Activated CD4-positive, alpha-beta T cell treated with anti-CD3 and anti-CD28 coated beads for 36 hours (primary cell): Measurements from ENCODE around the gene CPHXL. TPM values are rescaled to one million over a fixed set of nuclear protein-coding genes. Genes with fewer than 3 reads are reported as not detected.

ENCODE experiments used
- ATAC-seq: fragments of 200-7000 bp; cut with Tn5 transposase; one replicate; pipeline ENCODE4 v1.10.0; 2021; ENCODE audit warnings: mild to moderate bottlenecking, moderate library complexity
- CTCF ChIA-PET: fragments of 350-600 bp; sonication (Branson Sonifier 250); formaldehyde crosslinking; loops from one replicate; lab custom pipeline; 2021; ENCODE audit warnings: antibody characterized with exemption; lab: Charles Lee
- POLR2A ChIA-PET: fragments of 350-600 bp; sonication (Branson Sonifier 250); formaldehyde crosslinking; loops from one replicate; lab custom pipeline; 2021; ENCODE audit warnings: antibody characterized with exemption, inconsistent platforms; lab: Charles Lee
- DNase-seq: peaks from one replicate; pipeline ENCODE4 v3.0.0-alpha.2; 2020
- H3K27ac Mint-ChIP-seq: one replicate; pipeline ENCODE4 v1.8.0; 2021; ENCODE audit warnings: mixed read lengths
- H3K27me3 Mint-ChIP-seq: one replicate; pipeline ENCODE4 v1.8.0; 2021; ENCODE audit warnings: mixed read lengths
- H3K36me3 Mint-ChIP-seq: one replicate; pipeline ENCODE4 v1.8.0; 2021; ENCODE audit warnings: low read depth, mixed read lengths
- H3K4me1 Mint-ChIP-seq: one replicate; pipeline ENCODE4 v1.8.0; 2021; ENCODE audit warnings: mixed read lengths
- H3K4me3 Mint-ChIP-seq: one replicate; pipeline ENCODE4 v1.8.0; 2021; ENCODE audit warnings: mild to moderate bottlenecking, moderate library complexity, mixed read lengths
- H3K9me3 Mint-ChIP-seq: one replicate; pipeline ENCODE4 v1.8.0; 2021; ENCODE audit warnings: low read depth, mixed read lengths
- intact Hi-C, 2 experiments: fragments of 100-400 bp; cut with DNase I in 1 of 2; cut with micrococcal nuclease in 1 of 2; formaldehyde crosslinking; loops; one replicate each; pipeline versions ENCODE4 v1.14.2 to v1.15.1; 2022 to 2024; cut with DNase I, micrococcal nuclease
- total RNA-seq, 2 experiments: library from RNA; stranded (reverse); gene quantifications; one replicate each; pipeline ENCODE4 v1.2.3, GENCODE V29; 2021

Gene CPHXL
- total RNA-seq, 2 experiments from 2014 or later = not detected

DNA sequence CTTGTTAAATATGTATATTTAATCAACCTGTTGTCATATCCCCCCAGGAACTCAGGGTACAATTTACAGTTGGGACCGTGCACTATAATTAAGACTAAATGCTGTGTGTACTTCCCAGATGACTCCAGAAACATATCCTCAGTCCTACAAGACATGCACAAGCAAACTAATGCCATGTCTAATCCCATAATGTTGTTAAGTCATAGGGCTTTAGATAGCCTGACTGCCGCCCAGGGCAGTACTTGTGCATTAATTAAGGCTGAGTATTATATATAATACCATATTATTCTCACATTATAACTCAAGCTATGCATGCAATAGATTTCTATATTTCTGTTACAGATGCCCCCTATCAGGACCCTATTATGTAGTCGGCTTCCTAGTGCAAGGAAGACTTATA, 20.1 kb upstream of the CPHXL start:
- ChIA-PET POLR2A (no interaction called here), CTCF (interaction anchor here (0.7 to 1.0 kb wide), 2 partner anchors 18 to 172 kb away, joined by 3 to 5 read pairs; no protein-coding TSS in a partner anchor)
- Mint-ChIP-seq H3K9me3 (peaks cover 10% of the 10 kb centered on the region), H3K27ac (no peak overlapping the region), H3K4me3 (no peak overlapping the region), H3K27me3 (peaks cover 20% of the 10 kb centered on the region), H3K36me3 (peaks cover 3% of the 10 kb centered on the region), H3K4me1 (no peaks in the 10 kb centered on the region)
- DNase-seq (no peak), ATAC-seq (no peak)
- intact Hi-C loops = no loop called here

DNA sequence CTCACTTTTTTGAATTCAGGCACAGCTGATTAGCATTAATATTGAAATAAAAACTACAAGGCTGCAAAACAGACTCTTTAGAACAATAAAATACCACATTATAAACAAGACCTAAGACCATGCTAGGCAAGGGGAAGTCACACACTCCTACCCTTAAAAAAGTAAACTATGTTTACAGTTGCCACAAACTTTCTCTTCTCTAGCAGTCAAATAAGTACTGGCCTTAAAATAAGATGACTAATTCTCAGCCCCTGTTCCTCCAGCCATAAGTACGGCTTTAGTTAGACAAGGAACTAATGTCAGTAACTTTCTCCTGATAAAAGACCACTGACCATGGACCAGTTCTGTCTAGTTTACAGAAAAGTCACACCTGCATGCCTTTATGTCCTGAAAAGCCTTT, 19.5 kb upstream of the CPHXL start:
- Mint-ChIP-seq H3K27ac (no peak overlapping the region), H3K4me3 (no peak overlapping the region), H3K36me3 (peaks cover 3% of the 10 kb centered on the region), H3K9me3 (peaks cover 11% of the 10 kb centered on the region), H3K27me3 (peaks cover 20% of the 10 kb centered on the region), H3K4me1 (no peaks in the 10 kb centered on the region)
- DNase-seq (no peak), ATAC-seq (no peak)
- intact Hi-C loops = no loop called here
- CTCF ChIA-PET = no interaction called here
- POLR2A ChIA-PET = no interaction called here

DNA sequence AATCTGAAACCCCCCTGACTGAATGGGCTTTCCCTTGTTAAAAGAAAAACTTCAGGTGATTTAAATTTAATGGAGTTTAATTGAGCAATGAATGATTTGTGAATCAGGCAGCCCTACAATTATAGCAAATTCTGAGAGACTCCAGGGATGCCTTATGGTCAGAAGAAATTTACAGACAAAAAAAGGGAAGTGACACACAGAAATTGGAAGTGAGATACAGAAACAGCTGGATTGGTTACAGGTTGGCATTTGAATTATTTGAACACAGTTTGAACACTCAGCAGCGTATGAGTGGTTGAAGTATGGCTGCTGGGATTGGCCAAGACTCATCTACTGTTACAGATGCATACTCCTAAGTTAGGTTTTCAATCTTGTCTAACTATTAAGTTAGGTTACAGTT, 19.0 kb upstream of the CPHXL start:
- intact Hi-C loops = no loop called here
- Mint-ChIP-seq H3K4me3 (no peak overlapping the region), H3K27me3 (peaks cover 20% of the 10 kb centered on the region), H3K4me1 (no peaks in the 10 kb centered on the region), H3K9me3 (peaks cover 11% of the 10 kb centered on the region), H3K27ac (no peak overlapping the region), H3K36me3 (peaks cover 3% of the 10 kb centered on the region)
- no peak for ATAC-seq
- POLR2A ChIA-PET = no interaction called here
- CTCF ChIA-PET = interaction anchor here (0.7 kb wide), 1 partner anchor 14 kb away, joined by 3 read pairs; no protein-coding TSS in a partner anchor
- DNase-seq = no peak

DNA sequence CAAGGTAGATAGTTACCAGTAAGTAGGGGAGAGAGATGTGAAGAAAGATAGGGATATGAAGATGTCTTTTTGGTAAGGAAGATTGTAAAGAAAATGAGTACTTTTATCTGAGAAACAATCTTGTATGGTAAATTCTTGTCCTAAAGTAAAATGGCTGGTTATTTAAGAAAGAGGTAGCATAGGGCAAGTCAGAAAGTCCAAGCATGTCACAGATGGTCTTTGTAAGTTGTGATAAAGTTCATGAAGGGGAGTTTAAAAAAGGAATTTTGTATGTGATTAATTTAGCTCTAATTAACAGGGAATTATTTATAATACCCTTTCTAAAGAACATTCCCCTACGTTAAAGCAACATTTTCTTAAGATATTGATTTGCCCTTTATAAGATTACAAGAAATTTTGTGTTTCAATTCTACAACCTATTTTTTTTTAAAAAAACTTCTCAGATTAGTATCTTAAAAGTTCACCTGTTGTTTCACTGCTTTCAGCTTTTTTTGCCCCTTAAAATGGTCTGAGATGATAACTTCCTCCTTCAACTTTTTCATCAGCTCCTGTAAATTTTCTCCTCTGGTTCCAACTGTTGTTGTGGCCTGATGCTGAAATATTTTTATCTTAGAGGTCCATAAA, 16.2 kb upstream of the CPHXL start:
- Mint-ChIP-seq H3K27me3 (peaks cover 12% of the 10 kb centered on the region), H3K9me3 (peaks cover 11% of the 10 kb centered on the region), H3K4me3 (no peak overlapping the region), H3K27ac (no peak overlapping the region), H3K36me3 (peaks cover 3% of the 10 kb centered on the region), H3K4me1 (no peaks in the 10 kb centered on the region)
- no peak for DNase-seq
- POLR2A ChIA-PET = no interaction called here
- intact Hi-C loops = no loop called here
- no peak for ATAC-seq
- CTCF ChIA-PET = interaction anchor here (0.5 kb wide), 1 partner anchor 793 kb away, joined by 3 read pairs; no protein-coding TSS in a partner anchor

DNA sequence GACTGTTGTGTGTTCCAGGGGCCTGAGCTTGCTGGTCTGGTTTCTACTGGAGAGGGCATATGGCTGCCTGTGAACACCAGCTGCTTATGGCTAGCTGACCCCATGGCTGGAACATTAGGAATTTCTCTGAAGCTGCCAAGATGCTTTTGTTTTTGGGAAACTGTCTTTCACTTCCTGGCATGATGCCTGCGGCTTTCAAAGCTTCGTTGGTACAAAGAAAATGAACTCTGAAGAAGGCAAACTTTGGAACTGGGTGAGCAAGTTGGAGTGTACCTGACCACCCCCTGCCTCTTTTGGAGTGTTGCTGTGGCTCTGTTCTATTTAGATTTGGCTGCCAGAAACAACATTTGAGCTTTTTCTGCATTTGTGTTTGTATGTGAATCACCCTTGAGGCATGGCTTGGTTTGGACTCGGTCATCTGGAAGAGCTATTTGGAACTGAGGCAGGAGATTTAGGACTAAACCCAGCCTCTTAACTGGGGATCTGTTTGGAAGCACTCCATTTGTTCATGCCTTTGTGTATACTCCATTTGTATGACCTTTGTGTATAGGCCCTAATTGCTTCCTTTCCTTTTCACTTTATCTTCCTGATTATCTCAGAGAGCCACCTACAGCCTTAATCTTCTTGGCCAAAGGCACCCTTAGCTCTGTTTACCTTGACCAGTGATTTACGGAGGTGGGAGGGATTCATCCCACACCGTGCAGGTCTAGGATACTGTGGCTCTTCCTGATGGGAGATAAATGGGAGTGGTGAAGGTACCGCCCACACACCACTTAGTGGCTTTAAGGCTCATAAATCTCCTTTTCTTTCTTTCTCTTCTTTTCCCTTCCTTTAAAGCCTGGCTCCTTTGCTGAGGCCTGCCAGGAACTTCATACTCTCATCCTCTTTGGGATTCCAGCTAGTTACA, 7.3 kb upstream of the CPHXL start:
- intact Hi-C loops = no loop called here
- ATAC-seq (no peak), DNase-seq (no peak)
- ChIA-PET POLR2A (no interaction called here), CTCF (no interaction called here)
- H3K27ac Mint-ChIP-seq = no peak overlapping the region
- H3K9me3 Mint-ChIP-seq = no peaks in the 10 kb centered on the region
- no peak overlapping the region for H3K4me3 Mint-ChIP-seq
- no peaks in the 10 kb centered on the region for H3K36me3 Mint-ChIP-seq
- H3K27me3 Mint-ChIP-seq = no peaks in the 10 kb centered on the region
- no peaks in the 10 kb centered on the region for H3K4me1 Mint-ChIP-seq

DNA sequence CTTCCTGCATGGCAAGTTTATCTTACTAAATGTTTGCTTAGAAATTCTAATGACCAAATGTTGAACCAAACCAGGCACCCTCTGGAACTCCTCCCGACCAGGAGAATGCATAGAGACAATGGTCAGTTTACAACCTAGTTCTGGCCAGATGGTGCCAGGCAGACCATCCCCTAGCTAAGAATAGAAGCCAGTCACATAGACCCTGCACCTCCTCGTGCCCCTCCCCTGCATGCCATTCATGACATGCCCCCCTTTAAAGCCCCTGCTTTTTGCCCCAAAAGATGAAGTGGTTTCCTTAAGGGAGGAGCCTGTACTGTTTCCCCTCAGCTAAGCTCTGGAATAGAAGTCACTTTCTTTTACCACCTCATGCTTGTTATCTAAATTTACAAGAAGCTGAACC, 6.6 kb upstream of the CPHXL start:
- no peaks in the 10 kb centered on the region for H3K9me3 Mint-ChIP-seq
- POLR2A ChIA-PET = no interaction called here
- no peak overlapping the region for H3K4me3 Mint-ChIP-seq
- H3K4me1 Mint-ChIP-seq = no peaks in the 10 kb centered on the region
- intact Hi-C loops = no loop called here
- no peak for ATAC-seq
- no peaks in the 10 kb centered on the region for H3K36me3 Mint-ChIP-seq
- no peak overlapping the region for H3K27ac Mint-ChIP-seq
- H3K27me3 Mint-ChIP-seq = no peaks in the 10 kb centered on the region
- CTCF ChIA-PET = no interaction called here
- DNase-seq = no peak

DNA sequence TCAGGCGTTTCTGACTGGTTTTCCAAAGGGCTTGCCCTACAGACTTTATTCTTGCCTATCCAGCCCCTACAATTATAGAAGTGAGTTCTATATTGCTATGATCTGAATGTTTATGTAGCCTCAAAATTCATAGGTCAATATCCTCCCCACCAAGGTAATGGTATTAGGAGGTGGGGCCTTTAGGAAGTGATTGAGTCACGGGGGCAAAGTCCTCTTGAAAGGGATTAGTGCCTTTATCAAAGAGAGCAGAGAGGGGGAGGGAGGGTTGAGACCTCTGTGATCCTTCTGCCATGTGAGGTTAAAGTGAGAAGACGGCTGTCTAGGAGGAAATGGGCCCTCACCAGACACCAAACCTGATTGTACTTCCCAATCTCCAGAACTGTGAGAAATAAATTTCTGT, 931 bp upstream of the CPHXL start:
- no peak overlapping the region for H3K27ac Mint-ChIP-seq
- H3K27me3 Mint-ChIP-seq = no peaks in the 10 kb centered on the region
- no peak overlapping the region for H3K4me3 Mint-ChIP-seq
- H3K4me1 Mint-ChIP-seq = no peaks in the 10 kb centered on the region
- CTCF ChIA-PET = no interaction called here
- intact Hi-C loops = no loop called here
- H3K36me3 Mint-ChIP-seq = no peaks in the 10 kb centered on the region
- peaks cover 2% of the 10 kb centered on the region for H3K9me3 Mint-ChIP-seq
- ATAC-seq = no peak
- POLR2A ChIA-PET = no interaction called here
- DNase-seq = no peak

DNA sequence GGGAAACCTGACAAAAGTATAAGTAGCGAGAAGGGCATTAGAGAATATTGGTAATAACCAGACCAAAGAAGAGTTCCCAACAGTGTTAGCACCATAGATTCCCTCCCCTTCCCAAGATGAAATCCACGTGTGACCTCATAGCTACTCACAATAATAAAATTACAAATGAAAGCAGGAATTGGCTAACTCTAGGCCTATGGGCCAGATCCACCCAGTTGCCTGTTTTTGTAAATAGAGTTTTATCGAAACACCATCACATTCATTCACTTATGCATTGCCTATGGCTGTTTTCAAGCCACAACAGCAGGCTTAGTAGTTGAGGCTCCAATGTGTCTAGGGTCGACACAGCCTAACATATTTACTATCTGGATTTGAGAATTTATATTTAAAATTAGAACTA, 7.8 kb downstream of the CPHXL start:
- no peak overlapping the region for H3K27ac Mint-ChIP-seq
- ChIA-PET CTCF (no interaction called here), POLR2A (no interaction called here)
- ATAC-seq (no peak), DNase-seq (no peak)
- H3K4me3 Mint-ChIP-seq = no peak overlapping the region
- no peaks in the 10 kb centered on the region for H3K4me1 Mint-ChIP-seq
- intact Hi-C loops = no loop called here
- H3K27me3 Mint-ChIP-seq = peaks cover 4% of the 10 kb centered on the region
- H3K36me3 Mint-ChIP-seq = no peaks in the 10 kb centered on the region
- H3K9me3 Mint-ChIP-seq = peaks cover 7% of the 10 kb centered on the region

DNA sequence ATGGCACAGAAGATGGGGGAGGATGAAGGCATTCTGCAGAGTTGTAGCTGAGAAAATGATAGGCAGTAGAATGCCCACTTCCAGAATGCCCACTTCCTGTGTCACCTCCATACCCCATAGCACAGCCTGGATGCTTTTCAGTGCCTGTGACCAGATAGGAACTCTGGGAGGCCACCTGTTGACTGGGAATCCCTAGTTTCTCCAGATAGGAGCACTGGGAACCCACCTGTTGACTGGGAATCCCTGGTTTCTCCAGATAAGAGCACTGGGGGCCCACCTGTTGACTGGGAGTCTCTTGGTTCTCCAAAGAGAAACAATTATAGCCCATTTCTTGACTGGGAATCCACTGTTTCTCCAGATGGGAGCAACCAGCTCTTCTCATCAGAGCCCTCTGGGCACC, 11.6 kb downstream of the CPHXL start:
- ATAC-seq = no peak
- DNase-seq = no peak
- Mint-ChIP-seq H3K9me3 (peaks cover 15% of the 10 kb centered on the region), H3K4me1 (no peaks in the 10 kb centered on the region), H3K27ac (no peak overlapping the region), H3K4me3 (no peak overlapping the region), H3K27me3 (peaks cover 4% of the 10 kb centered on the region), H3K36me3 (peaks cover 2% of the 10 kb centered on the region)
- POLR2A ChIA-PET = no interaction called here
- intact Hi-C loops = no loop called here
- CTCF ChIA-PET = no interaction called here

DNA sequence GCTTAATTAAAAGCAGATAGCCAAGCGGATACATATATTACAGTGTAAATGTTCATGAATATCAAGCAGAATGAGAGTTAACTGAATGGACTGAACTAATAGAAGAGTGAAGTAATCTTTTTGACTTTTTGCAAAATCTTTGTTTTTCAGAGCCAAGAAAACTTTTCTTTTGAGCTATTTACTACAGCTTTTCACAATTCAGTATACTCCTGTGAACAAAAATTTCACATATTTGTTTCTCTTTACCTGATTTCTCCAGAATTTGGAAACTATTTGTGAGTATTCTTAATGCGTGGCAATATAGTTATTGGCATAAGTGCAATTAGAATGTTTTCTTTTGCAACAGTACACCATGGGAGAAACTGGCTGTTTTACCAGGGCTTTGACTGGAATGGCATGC, 15.9 kb downstream of the CPHXL start:
- H3K27ac Mint-ChIP-seq = no peak overlapping the region
- no peak for ATAC-seq
- intact Hi-C loops = no loop called here
- H3K36me3 Mint-ChIP-seq = peaks cover 2% of the 10 kb centered on the region
- ChIA-PET POLR2A (no interaction called here), CTCF (no interaction called here)
- no peaks in the 10 kb centered on the region for H3K27me3 Mint-ChIP-seq
- H3K9me3 Mint-ChIP-seq = peaks cover 13% of the 10 kb centered on the region
- no peaks in the 10 kb centered on the region for H3K4me1 Mint-ChIP-seq
- H3K4me3 Mint-ChIP-seq = no peak overlapping the region
- no peak for DNase-seq

DNA sequence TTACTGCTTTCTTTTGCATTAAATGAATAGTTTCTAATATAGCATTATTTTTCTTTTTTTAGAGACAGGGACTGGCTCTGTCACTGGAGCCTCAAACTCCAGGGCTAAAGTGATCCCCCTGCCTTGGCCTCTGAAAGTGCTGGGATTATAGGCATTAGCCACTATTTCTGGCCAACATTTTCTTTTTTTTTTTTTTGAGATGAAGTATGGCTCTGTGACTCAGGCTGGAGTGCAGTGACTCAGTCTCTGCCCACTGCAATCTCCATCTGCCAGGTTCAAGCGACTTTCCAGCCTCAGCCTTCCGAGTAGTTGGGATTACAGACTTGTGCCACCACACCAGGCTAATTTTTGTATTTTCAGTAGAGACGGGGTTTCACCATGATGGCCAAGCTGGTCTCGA, 23.0 kb downstream of the CPHXL start:
- no peak overlapping the region for H3K27ac Mint-ChIP-seq
- POLR2A ChIA-PET = no interaction called here
- DNase-seq = no peak

DNA sequence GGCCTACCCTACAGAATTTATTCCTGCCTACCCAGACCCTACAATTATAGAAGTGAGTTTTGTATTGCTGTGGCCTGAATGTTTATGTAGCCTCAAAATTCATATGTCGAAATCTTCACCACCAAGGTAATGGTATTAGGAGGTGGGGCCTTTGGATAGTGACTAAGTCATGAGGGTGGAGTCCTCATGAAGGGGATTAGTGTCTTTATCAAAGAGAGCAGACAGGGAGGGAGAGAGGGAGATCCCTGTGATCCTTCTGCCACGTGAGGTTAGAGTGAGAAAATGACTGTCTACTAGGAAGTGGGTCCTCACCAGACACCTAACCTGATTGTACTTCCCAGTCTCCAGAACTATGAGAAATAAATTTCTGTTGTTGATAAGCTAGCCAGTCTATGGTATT, 24.0 kb downstream of the CPHXL start:
- H3K9me3 Mint-ChIP-seq = no peaks in the 10 kb centered on the region
- intact Hi-C loops = no loop called here
- ATAC-seq (no peak), DNase-seq (no peak)
- ChIA-PET CTCF (no interaction called here), POLR2A (no interaction called here)
- H3K27ac Mint-ChIP-seq = no peak overlapping the region
- no peaks in the 10 kb centered on the region for H3K4me1 Mint-ChIP-seq
- no peaks in the 10 kb centered on the region for H3K36me3 Mint-ChIP-seq
- no peaks in the 10 kb centered on the region for H3K27me3 Mint-ChIP-seq
- no peak overlapping the region for H3K4me3 Mint-ChIP-seq

More for the DNA sequence above, 23.0 kb downstream of the CPHXL start:
- H3K4me1 Mint-ChIP-seq = no peaks in the 10 kb centered on the region
- no peak overlapping the region for H3K4me3 Mint-ChIP-seq
- CTCF ChIA-PET = no interaction called here
- no peaks in the 10 kb centered on the region for H3K9me3 Mint-ChIP-seq
- H3K27me3 Mint-ChIP-seq = no peaks in the 10 kb centered on the region
- no peak for ATAC-seq
- H3K36me3 Mint-ChIP-seq = no peaks in the 10 kb centered on the region
- intact Hi-C loops = no loop called here
